ENCODE results near the gene SERPINB1. TPM values are rescaled to one million over a fixed set of nuclear protein-coding genes. Genes with fewer than 3 reads are reported as not detected.

Gene SERPINB1
- total RNA-seq, 3 donors from 2014 or later: 35.1 to 53.6 (median 51.8) TPM

- TF ChIP-seq CTCF (IDR thresholded peaks at IDR 0.05) (no peak), POLR2AphosphoS5 (IDR thresholded peaks at IDR 0.05) (no peak), POLR2A (IDR thresholded peaks at IDR 0.05) (no peak)
- no peaks in the 10 kb centered on the region for H3K36me3 ChIP-seq
- H3K27me3 ChIP-seq: no peaks in the 10 kb centered on the region
- intact Hi-C loops (cut with DNase I; ENCODE audit: low total_unique reads): no loop called here
- H3K4me3 ChIP-seq: no peak overlapping the region
- no peaks in the 10 kb centered on the region for H3K4me1 ChIP-seq
- no peak for DNase-seq (ENCODE audit: low spot score in 2 of 2)
- no peak overlapping the region for H3K27ac ChIP-seq
- no peaks in the 10 kb centered on the region for H3K9me3 ChIP-seq
These were observed 12.4 kb downstream of the SERPINB1 start for GRCh38 chr6:2829253-2829652.

- H3K9me3 ChIP-seq: no peaks in the 10 kb centered on the region
- H3K4me1 ChIP-seq: no peaks in the 10 kb centered on the region
- TF ChIP-seq POLR2A (IDR thresholded peaks at IDR 0.05): no peak
- TF ChIP-seq CTCF (IDR thresholded peaks at IDR 0.05): no peak
- TF ChIP-seq POLR2AphosphoS5 (IDR thresholded peaks at IDR 0.05): no peak
- H3K4me3 ChIP-seq: no peak overlapping the region
- intact Hi-C loops (cut with DNase I; ENCODE audit: low total_unique reads): no loop called here
- H3K27me3 ChIP-seq: no peaks in the 10 kb centered on the region
- no peaks in the 10 kb centered on the region for H3K36me3 ChIP-seq
- no peak for DNase-seq (ENCODE audit: low spot score in 2 of 2)
- H3K27ac ChIP-seq: no peak overlapping the region
These were observed 13.0 kb downstream of the SERPINB1 start for GRCh38 chr6:2828629-2829028.

GRCh38 chr6:2827142-2827541 is 14.5 kb downstream of the SERPINB1 start:
- no peaks in the 10 kb centered on the region for H3K36me3 ChIP-seq
- no peaks in the 10 kb centered on the region for H3K4me1 ChIP-seq
- no peak for TF ChIP-seq CTCF (IDR thresholded peaks at IDR 0.05)
- no peak for TF ChIP-seq POLR2AphosphoS5 (IDR thresholded peaks at IDR 0.05)
- TF ChIP-seq POLR2A (IDR thresholded peaks at IDR 0.05): no peak
- intact Hi-C loops (cut with DNase I; ENCODE audit: low total_unique reads): no loop called here
- H3K9me3 ChIP-seq: no peaks in the 10 kb centered on the region
- H3K27ac ChIP-seq: no peak overlapping the region
- DNase-seq (ENCODE audit: low spot score in 2 of 2): no peak
- H3K27me3 ChIP-seq: no peaks in the 10 kb centered on the region
- H3K4me3 ChIP-seq: no peak overlapping the region

- Histone ChIP-seq H3K27ac (no peak overlapping the region), H3K36me3 (no peaks in the 10 kb centered on the region), H3K4me1 (no peaks in the 10 kb centered on the region), H3K27me3 (no peaks in the 10 kb centered on the region), H3K9me3 (no peaks in the 10 kb centered on the region), H3K4me3 (no peak overlapping the region)
- intact Hi-C loops (cut with DNase I; ENCODE audit: low total_unique reads): no loop called here
- TF ChIP-seq POLR2AphosphoS5 (IDR thresholded peaks at IDR 0.05) (no peak), CTCF (IDR thresholded peaks at IDR 0.05) (no peak), POLR2A (IDR thresholded peaks at IDR 0.05) (no peak)
- DNase-seq (ENCODE audit: low spot score in 2 of 2): no peak
These were observed 15.5 kb downstream of the SERPINB1 start for GRCh38 chr6:2826131-2826530.

GRCh38 chr6:2823104-2823850 is 18.4 kb downstream of the SERPINB1 start:
- Histone ChIP-seq H3K27ac (no peak overlapping the region), H3K27me3 (no peaks in the 10 kb centered on the region), H3K36me3 (no peaks in the 10 kb centered on the region), H3K9me3 (no peaks in the 10 kb centered on the region), H3K4me3 (no peak overlapping the region), H3K4me1 (no peaks in the 10 kb centered on the region)
- intact Hi-C loops (cut with DNase I; ENCODE audit: low total_unique reads): no loop called here
- TF ChIP-seq POLR2AphosphoS5 (IDR thresholded peaks at IDR 0.05) (no peak), POLR2A (IDR thresholded peaks at IDR 0.05) (no peak), CTCF (IDR thresholded peaks at IDR 0.05) (no peak)
- no peak for DNase-seq (ENCODE audit: low spot score in 2 of 2)
